K562 (cell line): Measurements from ENCODE around the gene REG3A.

Experiments used
- DIDO1 ChIP-seq: fragments of 450-650 bp; IDR thresholded peaks from 2 replicates; pipeline ENCODE4 v1.6.1; 2016; ENCODE audit warnings: low read depth, missing biosample characterization, missing genetic modification characterization
- POLR2AphosphoS5 ChIP-seq: IDR thresholded peaks from 2 replicates; pipeline ENCODE4 v1.6.1; 2011; ENCODE audit warnings: mild to moderate bottlenecking, low read depth, low read length, moderate library complexity; ENCODE audit not compliant: control insufficient read depth, insufficient read depth
- RBM22 ChIP-seq: fragments of 200-400 bp; formaldehyde crosslinking; IDR thresholded peaks from 2 replicates; pipeline ENCODE4 v1.6.1; 2018; ENCODE audit warnings: low read length, low read depth; ENCODE audit not compliant: poor library complexity, severe bottlenecking
- YY1 ChIP-seq, 3 experiments: IDR thresholded peaks; 2 replicates each; pipeline ENCODE4 v1.6.1; 2011; ENCODE audit warnings: low read length in 2 of 3, mild to moderate bottlenecking in 2 of 3, moderate library complexity in 2 of 3, borderline replicate concordance in 1 of 3, control low read depth in 1 of 3, low read depth in 1 of 3; ENCODE audit not compliant: insufficient read depth in 3 of 3, insufficient replicate concordance in 2 of 3, control insufficient read depth in 1 of 3, insufficient read length in 1 of 3; ENCODE audit errors: extremely low read depth in 1 of 3
- TF ChIP-seq, protein P1 (sequence below): fragments of 450-650 bp; IDR thresholded peaks from 2 replicates; pipeline ENCODE4 v1.6.1; 2016
- TF ChIP-seq, protein P2 (sequence below): fragments of 250-450 bp; sonication (Bioruptor Pico); IDR thresholded peaks from 2 replicates; pipeline ENCODE4 v1.5.0; 2020; ENCODE audit warnings: mild to moderate bottlenecking
- TF ChIP-seq, protein P3 (sequence below): fragments of 450-650 bp; formaldehyde crosslinking; IDR thresholded peaks from 2 replicates; pipeline ENCODE4 v1.4.0; 2020; ENCODE audit warnings: mild to moderate bottlenecking, moderate library complexity

GRCh38 chr2:79124907-79125720 is 34.4 kb downstream of the REG3A start:
- TF ChIP-seq YY1 (IDR thresholded peaks at IDR 0.05; ENCODE audit: borderline replicate concordance in 1 of 3, control insufficient read depth in 1 of 3, extremely low read depth in 1 of 3, insufficient read depth in 3 of 3, insufficient read length in 1 of 3, insufficient replicate concordance in 2 of 3, low read depth in 1 of 3, low read length in 2 of 3) (no peak), RBM22 (no peak), POLR2AphosphoS5 (no peak), DIDO1 (tag) (no peak)
- TF ChIP-seq, protein P1, sequence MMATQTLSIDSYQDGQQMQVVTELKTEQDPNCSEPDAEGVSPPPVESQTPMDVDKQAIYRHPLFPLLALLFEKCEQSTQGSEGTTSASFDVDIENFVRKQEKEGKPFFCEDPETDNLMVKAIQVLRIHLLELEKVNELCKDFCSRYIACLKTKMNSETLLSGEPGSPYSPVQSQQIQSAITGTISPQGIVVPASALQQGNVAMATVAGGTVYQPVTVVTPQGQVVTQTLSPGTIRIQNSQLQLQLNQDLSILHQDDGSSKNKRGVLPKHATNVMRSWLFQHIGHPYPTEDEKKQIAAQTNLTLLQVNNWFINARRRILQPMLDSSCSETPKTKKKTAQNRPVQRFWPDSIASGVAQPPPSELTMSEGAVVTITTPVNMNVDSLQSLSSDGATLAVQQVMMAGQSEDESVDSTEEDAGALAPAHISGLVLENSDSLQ = no peak
- TF ChIP-seq, protein P2, sequence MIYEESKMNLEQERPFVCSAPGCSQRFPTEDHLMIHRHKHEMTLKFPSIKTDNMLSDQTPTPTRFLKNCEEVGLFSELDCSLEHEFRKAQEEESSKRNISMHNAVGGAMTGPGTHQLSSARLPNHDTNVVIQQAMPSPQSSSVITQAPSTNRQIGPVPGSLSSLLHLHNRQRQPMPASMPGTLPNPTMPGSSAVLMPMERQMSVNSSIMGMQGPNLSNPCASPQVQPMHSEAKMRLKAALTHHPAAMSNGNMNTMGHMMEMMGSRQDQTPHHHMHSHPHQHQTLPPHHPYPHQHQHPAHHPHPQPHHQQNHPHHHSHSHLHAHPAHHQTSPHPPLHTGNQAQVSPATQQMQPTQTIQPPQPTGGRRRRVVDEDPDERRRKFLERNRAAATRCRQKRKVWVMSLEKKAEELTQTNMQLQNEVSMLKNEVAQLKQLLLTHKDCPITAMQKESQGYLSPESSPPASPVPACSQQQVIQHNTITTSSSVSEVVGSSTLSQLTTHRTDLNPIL = no peak
- TF ChIP-seq, protein P3, sequence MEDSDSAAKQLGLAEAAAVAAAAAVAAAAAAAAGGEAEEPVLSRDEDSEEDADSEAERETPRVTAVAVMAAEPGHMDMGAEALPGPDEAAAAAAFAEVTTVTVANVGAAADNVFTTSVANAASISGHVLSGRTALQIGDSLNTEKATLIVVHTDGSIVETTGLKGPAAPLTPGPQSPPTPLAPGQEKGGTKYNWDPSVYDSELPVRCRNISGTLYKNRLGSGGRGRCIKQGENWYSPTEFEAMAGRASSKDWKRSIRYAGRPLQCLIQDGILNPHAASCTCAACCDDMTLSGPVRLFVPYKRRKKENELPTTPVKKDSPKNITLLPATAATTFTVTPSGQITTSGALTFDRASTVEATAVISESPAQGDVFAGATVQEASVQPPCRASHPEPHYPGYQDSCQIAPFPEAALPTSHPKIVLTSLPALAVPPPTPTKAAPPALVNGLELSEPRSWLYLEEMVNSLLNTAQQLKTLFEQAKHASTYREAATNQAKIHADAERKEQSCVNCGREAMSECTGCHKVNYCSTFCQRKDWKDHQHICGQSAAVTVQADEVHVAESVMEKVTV (CRISPR knock-in tag) = no peak
